GM19239 (cell line): Measurements from ENCODE around the gene IL1RAPL2.

Experiments used
- DNase-seq: peaks from one replicate; pipeline ENCODE4 v3.0.0; 2011; ENCODE audit warnings: low spot score; ENCODE audit not compliant: insufficient read length
- FAIRE-seq: peaks from 2 replicates; lab custom pipeline; 2011; peaks lifted over from hg19 to GRCh38; lab: Jason Lieb, UNC

The IL1RAPL2 gene

GRCh38 chrX:105121186-105121585 is 555.2 kb downstream of the IL1RAPL2 start:
- DNase-seq: no peak
- FAIRE-seq: no peak

- DNase-seq (no peak), FAIRE-seq (no peak)
These were observed 560.2 kb downstream of the IL1RAPL2 start for GRCh38 chrX:105126201-105126600.

- FAIRE-seq (no peak), DNase-seq (no peak)
These were observed 568.3 kb downstream of the IL1RAPL2 start for GRCh38 chrX:105134273-105134672.

- FAIRE-seq: no peak
- DNase-seq: no peak
These were observed 570.8 kb downstream of the IL1RAPL2 start for GRCh38 chrX:105136786-105137185.

GRCh38 chrX:105150036-105150435 is 584.0 kb downstream of the IL1RAPL2 start:
- DNase-seq: no peak
- FAIRE-seq: no peak

GRCh38 chrX:105150557-105150956 is 584.6 kb downstream of the IL1RAPL2 start:
- no peak for DNase-seq
- no peak for FAIRE-seq

- DNase-seq (no peak), FAIRE-seq (no peak)
These were observed 601.2 kb downstream of the IL1RAPL2 start for GRCh38 chrX:105167233-105167632.

- FAIRE-seq (no peak), DNase-seq (no peak)
These were observed 602.6 kb downstream of the IL1RAPL2 start for GRCh38 chrX:105168577-105168976.

- DNase-seq (no peak), FAIRE-seq (no peak)
These were observed 607.1 kb downstream of the IL1RAPL2 start for GRCh38 chrX:105173071-105173470.

GRCh38 chrX:105179644-105180043 is 613.6 kb downstream of the IL1RAPL2 start:
- no peak for DNase-seq
- FAIRE-seq: no peak

- no peak for FAIRE-seq
- no peak for DNase-seq
These were observed 623.1 kb downstream of the IL1RAPL2 start for GRCh38 chrX:105189093-105189492.

- FAIRE-seq (peak; percentile 93), DNase-seq (no peak)
These were observed 624.4 kb downstream of the IL1RAPL2 start for GRCh38 chrX:105190252-105190853.

GRCh38 chrX:105191878-105192277 is 625.9 kb downstream of the IL1RAPL2 start:
- DNase-seq (no peak), FAIRE-seq (no peak)

- FAIRE-seq: no peak
- DNase-seq: no peak
These were observed 643.4 kb downstream of the IL1RAPL2 start for GRCh38 chrX:105209406-105209805.

GRCh38 chrX:105210258-105210657 is 644.3 kb downstream of the IL1RAPL2 start:
- DNase-seq (no peak), FAIRE-seq (no peak)

- FAIRE-seq: no peak
- DNase-seq: no peak
These were observed 645.1 kb downstream of the IL1RAPL2 start for GRCh38 chrX:105211066-105211575.

GRCh38 chrX:105219454-105220401 is 653.7 kb downstream of the IL1RAPL2 start:
- DNase-seq (no peak), FAIRE-seq (no peak)

- no peak for DNase-seq
- no peak for FAIRE-seq
These were observed 654.6 kb downstream of the IL1RAPL2 start, which contains the start of gene TEX13A for GRCh38 chrX:105220636-105221035. Gene TEX13A, minus strand, starts transcription at chrX:105220694. Its CDS starts 297 bp downstream, at chrX:105220397.

GRCh38 chrX:105221374-105221773 is 655.4 kb downstream of the IL1RAPL2 start:
- no peak for DNase-seq
- no peak for FAIRE-seq

- no peak for DNase-seq
- FAIRE-seq: no peak
These were observed 660.5 kb downstream of the IL1RAPL2 start for GRCh38 chrX:105226499-105226898.

- FAIRE-seq (no peak), DNase-seq (no peak)
These were observed 662.6 kb downstream of the IL1RAPL2 start for GRCh38 chrX:105228602-105229001.
